Astrocyte (in vitro differentiated cells and primary cell): Measurements from ENCODE around the gene SUSD3.

Experiments
- CTCF ChIP-seq: IDR thresholded peaks from 2 replicates; pipeline ENCODE4 v1.5.1; 2011; ENCODE audit warnings: low read depth, mild to moderate bottlenecking, inconsistent platforms, low read length, moderate library complexity; ENCODE audit not compliant: insufficient read depth
- EZH2 ChIP-seq: IDR thresholded peaks from 2 replicates; pipeline ENCODE4 v1.6.1; 2012; ENCODE audit warnings: mild to moderate bottlenecking, low read length, inconsistent platforms; ENCODE audit not compliant: insufficient read depth

- TF ChIP-seq CTCF (no peak), EZH2 (no peak)
Measured at GRCh38 chr9:93011114-93011513, 47.4 kb upstream of the SUSD3 start.
